ENCODE measurements around the gene PLXDC2.

DNA sequence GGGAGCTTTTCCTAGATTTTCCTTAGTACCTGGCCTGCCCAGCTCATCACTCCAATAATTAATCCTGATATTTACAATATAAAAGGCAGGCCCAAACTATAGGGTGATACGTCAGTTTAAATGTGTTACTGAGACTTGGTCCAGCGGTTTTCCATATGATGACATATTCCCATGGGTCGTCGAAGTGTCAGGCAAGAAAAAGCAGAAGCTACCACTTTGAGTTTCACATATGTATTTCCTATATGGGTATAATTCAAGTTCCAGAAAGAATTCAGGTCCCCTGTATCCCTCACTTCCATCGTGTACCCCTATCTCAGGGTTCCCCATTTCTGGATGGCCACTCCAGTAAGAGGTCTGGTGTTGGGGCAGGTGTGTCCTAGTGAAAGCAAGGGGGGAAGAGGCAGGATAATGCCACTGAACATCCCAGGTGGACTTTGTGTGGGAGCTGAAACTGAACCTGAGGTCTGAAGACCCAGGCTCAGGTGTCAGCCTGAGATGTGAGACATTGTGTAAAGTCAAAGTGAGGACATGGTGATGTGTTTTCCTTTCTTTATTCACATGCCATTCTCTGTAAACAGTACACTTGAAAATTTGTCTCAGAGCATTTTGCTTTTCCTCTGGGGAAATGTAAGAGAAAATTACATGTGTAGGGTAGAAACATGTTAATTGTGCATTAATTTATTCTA lies 167.8 kb downstream of the PLXDC2 start:
- TF ChIP-seq, protein P1, sequence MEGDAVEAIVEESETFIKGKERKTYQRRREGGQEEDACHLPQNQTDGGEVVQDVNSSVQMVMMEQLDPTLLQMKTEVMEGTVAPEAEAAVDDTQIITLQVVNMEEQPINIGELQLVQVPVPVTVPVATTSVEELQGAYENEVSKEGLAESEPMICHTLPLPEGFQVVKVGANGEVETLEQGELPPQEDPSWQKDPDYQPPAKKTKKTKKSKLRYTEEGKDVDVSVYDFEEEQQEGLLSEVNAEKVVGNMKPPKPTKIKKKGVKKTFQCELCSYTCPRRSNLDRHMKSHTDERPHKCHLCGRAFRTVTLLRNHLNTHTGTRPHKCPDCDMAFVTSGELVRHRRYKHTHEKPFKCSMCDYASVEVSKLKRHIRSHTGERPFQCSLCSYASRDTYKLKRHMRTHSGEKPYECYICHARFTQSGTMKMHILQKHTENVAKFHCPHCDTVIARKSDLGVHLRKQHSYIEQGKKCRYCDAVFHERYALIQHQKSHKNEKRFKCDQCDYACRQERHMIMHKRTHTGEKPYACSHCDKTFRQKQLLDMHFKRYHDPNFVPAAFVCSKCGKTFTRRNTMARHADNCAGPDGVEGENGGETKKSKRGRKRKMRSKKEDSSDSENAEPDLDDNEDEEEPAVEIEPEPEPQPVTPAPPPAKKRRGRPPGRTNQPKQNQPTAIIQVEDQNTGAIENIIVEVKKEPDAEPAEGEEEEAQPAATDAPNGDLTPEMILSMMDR (IDR thresholded peaks at IDR 0.05; ENCODE audit: low read length), result no peak
- no peak for TF ChIP-seq EZH2 (IDR thresholded peaks at IDR 0.05; ENCODE audit: borderline replicate concordance, low read length)
